H9 (cell line): ENCODE measurements around the gene MAPK8IP3. TPM values are rescaled to one million over a fixed set of nuclear protein-coding genes. Genes with fewer than 3 reads are reported as not detected.

Source experiments
- DNase-seq: peaks from one replicate; pipeline ENCODE4 v3.0.0-alpha.2; 2017
- H2AFZ ChIP-seq: one replicate; pipeline ENCODE4 v1.6.1; 2013; ENCODE audit warnings: mild to moderate bottlenecking, low read length, control low read depth, moderate library complexity
- H2AK5ac ChIP-seq: 2 replicates; pipeline ENCODE4 v1.6.1; 2013; ENCODE audit warnings: low read length, control low read depth, mixed read lengths; ENCODE audit not compliant: insufficient read length
- H2BK120ac ChIP-seq: one replicate; pipeline ENCODE4 v1.6.1; 2013; ENCODE audit warnings: low read depth, mild to moderate bottlenecking, low read length, control low read depth, inconsistent platforms; ENCODE audit not compliant: poor library complexity, severe bottlenecking
- H2BK12ac ChIP-seq: 2 replicates; pipeline ENCODE4 v1.6.1; 2013; ENCODE audit warnings: low read length, control low read depth, mixed read lengths, low read depth; ENCODE audit not compliant: insufficient read length
- H2BK15ac ChIP-seq: 2 replicates; pipeline ENCODE4 v1.6.1; 2013; ENCODE audit warnings: low read depth, low read length, control low read depth
- H2BK20ac ChIP-seq: one replicate; pipeline ENCODE4 v1.6.1; 2013; ENCODE audit warnings: low read depth, mild to moderate bottlenecking, low read length, control low read depth, inconsistent platforms; ENCODE audit not compliant: poor library complexity, severe bottlenecking
- H2BK5ac ChIP-seq: 2 replicates; pipeline ENCODE4 v1.6.1; 2013; ENCODE audit warnings: low read length, control low read depth, mixed read lengths; ENCODE audit not compliant: insufficient read length
- H3K14ac ChIP-seq: 2 replicates; pipeline ENCODE4 v1.6.1; 2013; ENCODE audit warnings: low read length, control low read depth; ENCODE audit not compliant: insufficient read depth
- H3K18ac ChIP-seq: 2 replicates; pipeline ENCODE4 v1.6.1; 2013; ENCODE audit warnings: low read depth, mild to moderate bottlenecking, mixed read lengths, low read length, control low read depth; ENCODE audit not compliant: insufficient read length
- H3K23ac ChIP-seq: 2 replicates; pipeline ENCODE4 v1.6.1; 2013; ENCODE audit warnings: low read length, control low read depth, mixed read lengths, low read depth; ENCODE audit not compliant: insufficient read length
- H3K23me2 ChIP-seq: 2 replicates; pipeline ENCODE4 v1.6.1; 2013; ENCODE audit warnings: low read depth, mild to moderate bottlenecking, mixed read lengths, low read length, control low read depth; ENCODE audit not compliant: insufficient read length, poor library complexity, severe bottlenecking
- H3K27ac ChIP-seq: 2 replicates; pipeline ENCODE4 v1.5.1; 2013; ENCODE audit warnings: low read length, control low read depth, mixed read lengths, low read depth; ENCODE audit not compliant: insufficient read length
- H3K27me3 ChIP-seq: 2 replicates; pipeline ENCODE4 v1.6.1; 2013; ENCODE audit warnings: low read length, control low read depth, inconsistent platforms; ENCODE audit not compliant: insufficient read depth
- H3K4ac ChIP-seq: 2 replicates; pipeline ENCODE4 v1.6.1; 2013; ENCODE audit warnings: low read depth, mild to moderate bottlenecking, control low read depth, inconsistent platforms, low read length, moderate library complexity
- H3K4me1 ChIP-seq: 2 replicates; pipeline ENCODE4 v1.6.1; 2013; ENCODE audit warnings: low read length, control low read depth, inconsistent platforms; ENCODE audit not compliant: insufficient read depth
- H3K4me2 ChIP-seq: 2 replicates; pipeline ENCODE4 v1.6.1; 2013; ENCODE audit warnings: low read length, control low read depth, mixed read lengths; ENCODE audit not compliant: insufficient read length, insufficient read depth
- H3K56ac ChIP-seq: 2 replicates; pipeline ENCODE4 v1.6.1; 2013; ENCODE audit warnings: low read depth, mild to moderate bottlenecking, mixed read lengths, low read length, control low read depth; ENCODE audit not compliant: insufficient read length
- H3K79me1 ChIP-seq: 2 replicates; pipeline ENCODE4 v1.6.1; 2013; ENCODE audit warnings: low read depth, mild to moderate bottlenecking, moderate library complexity, low read length, control low read depth, inconsistent platforms; ENCODE audit not compliant: insufficient read depth, poor library complexity, severe bottlenecking
- H3K79me2 ChIP-seq: 2 replicates; pipeline ENCODE4 v1.6.1; 2013; ENCODE audit warnings: low read length, control low read depth, inconsistent platforms; ENCODE audit not compliant: insufficient read depth
- H3K9ac ChIP-seq: 2 replicates; pipeline ENCODE4 v1.6.1; 2013; ENCODE audit warnings: low read length, control low read depth, mixed read lengths; ENCODE audit not compliant: insufficient read length; ENCODE audit errors: extremely low read depth
- H3K9me3 ChIP-seq: one replicate; pipeline ENCODE4 v1.6.1; 2013; ENCODE audit warnings: low read depth, low read length, inconsistent platforms; ENCODE audit not compliant: control insufficient read depth
- H3T11ph ChIP-seq: one replicate; pipeline ENCODE4 v1.6.1; 2013; ENCODE audit warnings: mild to moderate bottlenecking, low read length, control low read depth, inconsistent platforms
- H4K20me1 ChIP-seq: one replicate; pipeline ENCODE4 v1.6.1; 2013; ENCODE audit not compliant: control insufficient read depth, insufficient read length, insufficient read depth
- H4K5ac ChIP-seq: 2 replicates; pipeline ENCODE4 v1.6.1; 2013; ENCODE audit warnings: low read depth, mild to moderate bottlenecking, mixed read lengths, low read length, control low read depth; ENCODE audit not compliant: insufficient read length
- H4K8ac ChIP-seq: replicated peaks from 2 replicates; pipeline ENCODE4 v1.6.1; 2013; ENCODE audit warnings: low read length, control low read depth, mixed read lengths, low read depth; ENCODE audit not compliant: insufficient read length
- H4K91ac ChIP-seq: 2 replicates; pipeline ENCODE4 v1.6.1; 2013; ENCODE audit warnings: low read depth, mild to moderate bottlenecking, moderate library complexity, mixed read lengths, low read length, control low read depth; ENCODE audit not compliant: insufficient read length
- H3K27ac Mint-ChIP-seq, 3 experiments: 2 replicates in 2 of 3; 3 replicates in 1 of 3; pipeline ENCODE4 v1.8.0; 2020 to 2021; ENCODE audit warnings: mixed read lengths in 3 of 3, mild to moderate bottlenecking in 1 of 3, moderate library complexity in 1 of 3
- H3K27me3 Mint-ChIP-seq: 2 replicates; pipeline ENCODE4 v1.8.0; 2021; ENCODE audit warnings: low read depth, mild to moderate bottlenecking, moderate library complexity, mixed read lengths
- H3K36me3 Mint-ChIP-seq, 3 experiments: 2 replicates in 2 of 3; 3 replicates in 1 of 3; pipeline ENCODE4 v1.8.0; 2020 to 2021; ENCODE audit warnings: low read depth in 3 of 3, mixed read lengths in 3 of 3; ENCODE audit not compliant: insufficient read depth in 1 of 3
- H3K4me1 Mint-ChIP-seq, 2 experiments: 2 replicates each; pipeline ENCODE4 v1.8.0; 2020; ENCODE audit warnings: mixed read lengths in 2 of 2
- H3K4me3 Mint-ChIP-seq, 2 experiments: 2 replicates in 1 of 2; 3 replicates in 1 of 2; pipeline ENCODE4 v1.8.0; 2020 to 2021; ENCODE audit warnings: mild to moderate bottlenecking in 2 of 2, mixed read lengths in 2 of 2, moderate library complexity in 1 of 2
- H3K9me3 Mint-ChIP-seq, 2 experiments: 2 replicates in 1 of 2; 3 replicates in 1 of 2; pipeline ENCODE4 v1.8.0; 2020; ENCODE audit warnings: mild to moderate bottlenecking in 2 of 2, mixed read lengths in 2 of 2, moderate library complexity in 1 of 2
- whole genome bisulfite sequencing: extraction: QIAGEN DNeasy Blood & Tissue Kit; methylation state at CpG from one replicate; pipeline ENCODE4 v1.1.7; 2013; ENCODE audit warnings: missing lambda C conversion rate, low lambda C conversion rate, mixed read lengths; ENCODE audit not compliant: insufficient read length; ENCODE audit errors: extremely low coverage; 5-methylcytosine and 5-hydroxymethylcytosine counted together
- total RNA-seq: library from RNA; stranded (reverse); gene quantifications from 2 replicates; pipeline ENCODE4 v1.2.1, GENCODE V29; 2021
- TF ChIP-seq, protein P1 (sequence below): fragments of 200-600 bp; sonication (generic); conservative IDR thresholded peaks from 3 replicates; pipeline ENCODE4 v1.8.0; 2021; ENCODE audit warnings: antibody characterized with exemption, mild to moderate bottlenecking

The MAPK8IP3 gene
- total RNA-seq, 1 experiment from 2014 or later: 51.3 TPM

DNA sequence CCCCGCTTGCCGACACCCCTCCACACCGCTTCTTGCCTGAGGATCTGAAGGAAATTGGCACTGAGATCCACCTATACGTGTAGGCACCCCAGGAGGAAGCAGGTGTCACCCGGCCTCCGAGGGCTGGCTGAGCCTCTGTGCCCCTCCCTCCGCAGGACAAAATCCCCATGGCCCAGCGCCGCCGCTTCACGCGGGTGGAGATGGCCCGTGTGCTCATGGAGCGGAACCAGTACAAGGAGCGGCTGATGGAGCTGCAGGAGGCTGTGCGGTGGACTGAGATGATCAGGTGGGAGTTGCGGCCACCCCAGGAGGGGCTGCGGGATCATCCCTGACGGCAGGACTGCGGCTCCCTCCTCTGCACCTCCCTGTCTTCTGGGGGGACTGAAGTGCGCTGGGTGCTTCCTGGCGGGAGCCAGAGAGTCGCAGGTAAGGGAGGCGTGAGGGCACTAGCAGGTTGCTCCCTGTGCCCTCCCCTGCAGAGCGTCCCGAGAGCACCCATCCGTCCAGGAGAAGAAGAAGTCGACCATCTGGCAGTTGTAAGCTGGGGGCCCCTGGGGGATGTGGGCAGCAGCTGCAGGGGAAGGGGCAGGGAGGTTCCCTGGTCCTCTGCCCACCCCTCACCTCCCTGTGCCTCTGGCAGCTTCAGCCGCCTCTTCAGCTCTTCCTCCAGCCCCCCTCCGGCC is 56.3 kb downstream of the MAPK8IP3 start:
- H3K23me2 ChIP-seq: peaks cover 3% of the 10 kb centered on the region
- no peak overlapping the region; a peak in 1 of 5 replicates for H3K4me3 Mint-ChIP-seq
- no peaks in the 10 kb centered on the region for H3K27me3 ChIP-seq
- no peak overlapping the region for H3K14ac ChIP-seq
- no peak for DNase-seq
- no peak overlapping the region for H3K4ac ChIP-seq
- H3K4me1 ChIP-seq: no peaks in the 10 kb centered on the region
- no peak overlapping the region for H3K4me2 ChIP-seq
- no peak overlapping the region for H3K56ac ChIP-seq
- H3K79me1 ChIP-seq: no peaks in the 10 kb centered on the region
- H3K18ac ChIP-seq: no peak overlapping the region
- no peak overlapping the region for H2BK20ac ChIP-seq
- no CpG with 5 or more reads among the region's 30 CpGs for WGBS
- H3K27ac ChIP-seq: no peak overlapping the region
- no peak overlapping the region for H2AFZ ChIP-seq
- no peak overlapping the region for H4K8ac ChIP-seq
- TF ChIP-seq, protein P1, sequence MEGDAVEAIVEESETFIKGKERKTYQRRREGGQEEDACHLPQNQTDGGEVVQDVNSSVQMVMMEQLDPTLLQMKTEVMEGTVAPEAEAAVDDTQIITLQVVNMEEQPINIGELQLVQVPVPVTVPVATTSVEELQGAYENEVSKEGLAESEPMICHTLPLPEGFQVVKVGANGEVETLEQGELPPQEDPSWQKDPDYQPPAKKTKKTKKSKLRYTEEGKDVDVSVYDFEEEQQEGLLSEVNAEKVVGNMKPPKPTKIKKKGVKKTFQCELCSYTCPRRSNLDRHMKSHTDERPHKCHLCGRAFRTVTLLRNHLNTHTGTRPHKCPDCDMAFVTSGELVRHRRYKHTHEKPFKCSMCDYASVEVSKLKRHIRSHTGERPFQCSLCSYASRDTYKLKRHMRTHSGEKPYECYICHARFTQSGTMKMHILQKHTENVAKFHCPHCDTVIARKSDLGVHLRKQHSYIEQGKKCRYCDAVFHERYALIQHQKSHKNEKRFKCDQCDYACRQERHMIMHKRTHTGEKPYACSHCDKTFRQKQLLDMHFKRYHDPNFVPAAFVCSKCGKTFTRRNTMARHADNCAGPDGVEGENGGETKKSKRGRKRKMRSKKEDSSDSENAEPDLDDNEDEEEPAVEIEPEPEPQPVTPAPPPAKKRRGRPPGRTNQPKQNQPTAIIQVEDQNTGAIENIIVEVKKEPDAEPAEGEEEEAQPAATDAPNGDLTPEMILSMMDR: no peak
- H4K91ac ChIP-seq: no peak overlapping the region
- peaks cover 7 to 28% (median 16%) of the 10 kb centered on the region in 3 experiments; a peak in 6 of 7 replicates for H3K36me3 Mint-ChIP-seq
- H3T11ph ChIP-seq: no peak overlapping the region
- H3K9me3 Mint-ChIP-seq: no peaks in the 10 kb centered on the region
- H4K5ac ChIP-seq: no peak overlapping the region
- no peak overlapping the region for H3K23ac ChIP-seq
- H2BK5ac ChIP-seq: no peak overlapping the region
- H4K20me1 ChIP-seq: no peaks in the 10 kb centered on the region
- no peak overlapping the region for H2BK15ac ChIP-seq
- no peak overlapping the region for H2BK120ac ChIP-seq
- no peaks in the 10 kb centered on the region for H3K9me3 ChIP-seq
- no peak overlapping the region for H2BK12ac ChIP-seq
- H3K4me1 Mint-ChIP-seq: no peaks in the 10 kb centered on the region
- H3K27ac Mint-ChIP-seq: no peak overlapping the region; a peak in 1 of 7 replicates
- H3K27me3 Mint-ChIP-seq: no peaks in the 10 kb centered on the region
- H3K79me2 ChIP-seq: no peaks in the 10 kb centered on the region
- H3K9ac ChIP-seq: no peak overlapping the region
- H2AK5ac ChIP-seq: no peak overlapping the region
